DOHH2 (cell line): ENCODE results near the gene VAV2.

ENCODE experiments used
- H3F3A ChIP-seq: fragments of 200-600 bp; sonication (generic), shearing (Covaris generic); 2 replicates; pipeline ENCODE4 v1.6.0; 2016; ENCODE audit warnings: antibody characterized with exemption, mild to moderate bottlenecking; ENCODE audit not compliant: control insufficient read depth, insufficient read depth
- H3K27ac ChIP-seq: fragments of 200-600 bp; sonication (generic); 2 replicates; pipeline ENCODE4 v1.5.1; 2014; ENCODE audit warnings: low read depth, mild to moderate bottlenecking, low read length, moderate library complexity
- H3K27me3 ChIP-seq: fragments of 200-600 bp; sonication (generic); 2 replicates; pipeline ENCODE4 v1.6.1; 2014; ENCODE audit warnings: mild to moderate bottlenecking, low read length, mixed read lengths; ENCODE audit not compliant: control insufficient read depth
- H3K36me3 ChIP-seq: fragments of 200-600 bp; sonication (generic); 2 replicates; pipeline ENCODE4 v1.6.1; 2014; ENCODE audit warnings: mild to moderate bottlenecking, low read length, moderate library complexity, mixed read lengths; ENCODE audit not compliant: control insufficient read depth
- H3K4me1 ChIP-seq: fragments of 200-600 bp; sonication (generic); 2 replicates; pipeline ENCODE4 v1.6.1; 2014; ENCODE audit warnings: mild to moderate bottlenecking, low read length, mixed read lengths; ENCODE audit not compliant: control insufficient read depth
- H3K4me2 ChIP-seq: fragments of 200-600 bp; sonication (generic); 2 replicates; pipeline ENCODE4 v1.6.0; 2014; ENCODE audit warnings: mild to moderate bottlenecking, low read length, moderate library complexity
- H3K4me3 ChIP-seq: fragments of 200-600 bp; sonication (generic); 2 replicates; pipeline ENCODE4 v1.5.1; 2014; ENCODE audit warnings: mild to moderate bottlenecking, low read length, mixed read lengths
- H3K79me2 ChIP-seq: fragments of 200-600 bp; sonication (generic); 2 replicates; pipeline ENCODE4 v1.6.1; 2014; ENCODE audit warnings: mild to moderate bottlenecking, low read length, mixed read lengths; ENCODE audit not compliant: control insufficient read depth
- H3K9me2 ChIP-seq: fragments of 200-600 bp; sonication (generic); replicated peaks from 2 replicates; pipeline ENCODE4 v1.6.1; 2014; ENCODE audit warnings: mild to moderate bottlenecking, low read length, mixed read lengths; ENCODE audit not compliant: control insufficient read depth
- H3K9me3 ChIP-seq: fragments of 200-600 bp; sonication (generic); 2 replicates; pipeline ENCODE4 v1.6.1; 2014; ENCODE audit warnings: antibody characterized with exemption, low read length, mixed read lengths; ENCODE audit not compliant: control insufficient read depth, insufficient read depth
- H4K20me1 ChIP-seq: fragments of 200-600 bp; sonication (generic); 2 replicates; pipeline ENCODE4 v1.6.0; 2014; ENCODE audit warnings: low read depth, mild to moderate bottlenecking, antibody characterized with exemption, low read length, moderate library complexity; ENCODE audit not compliant: control insufficient read depth, insufficient read depth
- CTCF ChIP-seq: fragments of 200-600 bp; sonication (generic); IDR thresholded peaks from one replicate; pipeline ENCODE4 v1.5.1; 2014; ENCODE audit warnings: antibody characterized with exemption, mild to moderate bottlenecking, low read depth, low read length; ENCODE audit not compliant: poor library complexity, severe bottlenecking
- EZH2phosphoT487 ChIP-seq: fragments of 200-600 bp; sonication (generic); IDR thresholded peaks from 2 replicates; pipeline ENCODE4 v1.6.1; 2017; ENCODE audit warnings: borderline replicate concordance, mild to moderate bottlenecking, antibody characterized with exemption, low read length, moderate library complexity, mixed read lengths

VAV2 gene

GRCh38 chr9:133851693-133852092 is 140.4 kb downstream of the VAV2 start:
- H3F3A ChIP-seq = no peaks in the 10 kb centered on the region
- no peaks in the 10 kb centered on the region for H3K9me2 ChIP-seq
- no peaks in the 10 kb centered on the region for H3K79me2 ChIP-seq
- H3K9me3 ChIP-seq = no peaks in the 10 kb centered on the region
- H3K27ac ChIP-seq = no peak overlapping the region
- H3K4me1 ChIP-seq = no peaks in the 10 kb centered on the region
- no peaks in the 10 kb centered on the region for H3K36me3 ChIP-seq
- no peak overlapping the region for H3K4me3 ChIP-seq
- no peaks in the 10 kb centered on the region for H3K27me3 ChIP-seq
- no peak overlapping the region for H3K4me2 ChIP-seq
- TF ChIP-seq CTCF = no peak
- no peak for TF ChIP-seq EZH2phosphoT487
- 0 out of 2 replicates have a peak, but pooled peaks cover 2% of the 10 kb centered on the region for H4K20me1 ChIP-seq

- Histone ChIP-seq H4K20me1 (0 out of 2 replicates have a peak, but pooled peaks cover 2% of the 10 kb centered on the region), H3K9me2 (no peaks in the 10 kb centered on the region), H3K4me1 (no peaks in the 10 kb centered on the region)
Observed at GRCh38 chr9:133850937-133851336, 141.2 kb downstream of the VAV2 start.

GRCh38 chr9:133850161-133850560 is 142.0 kb downstream of the VAV2 start:
- Histone ChIP-seq H3K27me3 (no peaks in the 10 kb centered on the region), H3K4me1 (no peaks in the 10 kb centered on the region), H3K4me3 (no peak overlapping the region), H3K9me3 (no peaks in the 10 kb centered on the region), H3F3A (no peaks in the 10 kb centered on the region), H4K20me1 (0 out of 2 replicates have a peak, but pooled peaks cover 2% of the 10 kb centered on the region), H3K4me2 (no peak overlapping the region), H3K79me2 (no peaks in the 10 kb centered on the region), H3K27ac (no peak overlapping the region), H3K36me3 (no peaks in the 10 kb centered on the region), H3K9me2 (no peaks in the 10 kb centered on the region)
- TF ChIP-seq EZH2phosphoT487 = no peak
- TF ChIP-seq CTCF = no peak

More at GRCh38 chr9:133850937-133851336, 141.2 kb downstream of the VAV2 start:
- no peak for TF ChIP-seq EZH2phosphoT487
- TF ChIP-seq CTCF = no peak
- H3K4me3 ChIP-seq = no peak overlapping the region
- H3K79me2 ChIP-seq = no peaks in the 10 kb centered on the region
- no peaks in the 10 kb centered on the region for H3F3A ChIP-seq
- no peak overlapping the region for H3K4me2 ChIP-seq
- H3K27me3 ChIP-seq = no peaks in the 10 kb centered on the region
- H3K36me3 ChIP-seq = no peaks in the 10 kb centered on the region
- no peaks in the 10 kb centered on the region for H3K9me3 ChIP-seq
- no peak overlapping the region for H3K27ac ChIP-seq
